ENCODE data around the gene NSUN6.

The NSUN6 gene

DNA sequence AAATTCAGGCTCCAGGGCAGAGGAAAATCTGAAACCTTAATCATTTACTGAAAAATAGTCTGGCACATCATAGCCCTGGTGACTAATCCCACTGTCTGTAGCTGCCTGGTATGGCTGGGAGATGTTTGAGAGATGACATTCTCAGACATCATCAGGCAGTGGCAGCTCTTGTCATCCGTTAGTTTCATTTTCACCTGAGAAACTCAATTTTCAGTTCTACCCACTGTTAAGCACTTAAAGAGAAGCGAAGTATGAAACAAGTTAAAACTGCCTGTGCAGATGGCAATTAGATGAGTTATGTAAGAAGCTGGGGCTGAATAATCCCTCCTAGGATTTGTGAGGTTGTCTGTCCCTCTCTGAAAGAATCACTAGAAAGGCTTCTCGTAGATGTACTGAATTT, 150.2 kb downstream of the NSUN6 start:
- Histone ChIP-seq H3K9ac (ENCODE audit: low read length) (no peak overlapping the region), H3K27ac (ENCODE audit: low read depth, low read length) (no peak overlapping the region), H3K4me1 (ENCODE audit: control insufficient read depth, insufficient read depth, low read length) (peaks cover 11% of the 10 kb centered on the region; the same call in 1 of the 2 replicates), H3K9me3 (ENCODE audit: control insufficient read depth, insufficient read depth, low read depth, low read length) (no peaks in the 10 kb centered on the region), H3K36me3 (ENCODE audit: control insufficient read depth, insufficient read depth, low read length) (no peaks in the 10 kb centered on the region), H3K27me3 (ENCODE audit: control insufficient read depth, insufficient read depth, low read length) (no peaks in the 10 kb centered on the region), H3K4me3 (ENCODE audit: low read depth, low read length) (no peak overlapping the region)

DNA sequence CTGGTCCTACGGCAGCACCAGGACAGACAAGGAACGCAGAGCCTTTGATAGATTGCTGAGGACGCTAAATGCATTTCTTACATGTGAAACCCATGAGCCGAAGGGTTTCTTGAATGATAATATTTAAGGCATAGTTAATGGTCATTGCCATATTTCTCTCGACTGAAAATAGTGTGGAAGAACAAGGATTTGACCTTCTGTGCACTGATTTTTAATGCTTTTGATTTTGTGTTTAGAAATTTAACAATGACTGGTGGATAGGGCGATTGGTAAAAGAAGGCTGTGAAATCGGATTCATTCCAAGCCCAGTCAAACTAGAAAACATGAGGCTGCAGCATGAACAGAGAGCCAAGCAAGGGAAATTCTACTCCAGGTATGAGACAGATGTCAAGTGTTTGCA, 150.8 kb downstream of the NSUN6 start:
- no peak overlapping the region for H3K9ac ChIP-seq (ENCODE audit: low read length)
- no peak overlapping the region for H3K27ac ChIP-seq (ENCODE audit: low read depth, low read length)
- H3K36me3 ChIP-seq (ENCODE audit: control insufficient read depth, insufficient read depth, low read length), result no peaks in the 10 kb centered on the region
- H3K9me3 ChIP-seq (ENCODE audit: control insufficient read depth, insufficient read depth, low read depth, low read length), result no peaks in the 10 kb centered on the region
- no peaks in the 10 kb centered on the region for H3K27me3 ChIP-seq (ENCODE audit: control insufficient read depth, insufficient read depth, low read length)
- no peak overlapping the region for H3K4me3 ChIP-seq (ENCODE audit: low read depth, low read length)
- H3K4me1 ChIP-seq (ENCODE audit: control insufficient read depth, insufficient read depth, low read length), result peaks cover 11% of the 10 kb centered on the region; the same call in 1 of the 2 replicates

GRCh38 chr10:18498998-18499397, 152.4 kb downstream of the NSUN6 start:
- Histone ChIP-seq H3K4me1 (ENCODE audit: control insufficient read depth, insufficient read depth, low read length) (peaks cover 11% of the 10 kb centered on the region; the same call in 1 of the 2 replicates), H3K4me3 (ENCODE audit: low read depth, low read length) (no peak overlapping the region), H3K9me3 (ENCODE audit: control insufficient read depth, insufficient read depth, low read depth, low read length) (no peaks in the 10 kb centered on the region), H3K36me3 (ENCODE audit: control insufficient read depth, insufficient read depth, low read length) (no peaks in the 10 kb centered on the region), H3K27me3 (ENCODE audit: control insufficient read depth, insufficient read depth, low read length) (no peaks in the 10 kb centered on the region), H3K27ac (ENCODE audit: low read depth, low read length) (no peak overlapping the region), H3K9ac (ENCODE audit: low read length) (no peak overlapping the region)

DNA sequence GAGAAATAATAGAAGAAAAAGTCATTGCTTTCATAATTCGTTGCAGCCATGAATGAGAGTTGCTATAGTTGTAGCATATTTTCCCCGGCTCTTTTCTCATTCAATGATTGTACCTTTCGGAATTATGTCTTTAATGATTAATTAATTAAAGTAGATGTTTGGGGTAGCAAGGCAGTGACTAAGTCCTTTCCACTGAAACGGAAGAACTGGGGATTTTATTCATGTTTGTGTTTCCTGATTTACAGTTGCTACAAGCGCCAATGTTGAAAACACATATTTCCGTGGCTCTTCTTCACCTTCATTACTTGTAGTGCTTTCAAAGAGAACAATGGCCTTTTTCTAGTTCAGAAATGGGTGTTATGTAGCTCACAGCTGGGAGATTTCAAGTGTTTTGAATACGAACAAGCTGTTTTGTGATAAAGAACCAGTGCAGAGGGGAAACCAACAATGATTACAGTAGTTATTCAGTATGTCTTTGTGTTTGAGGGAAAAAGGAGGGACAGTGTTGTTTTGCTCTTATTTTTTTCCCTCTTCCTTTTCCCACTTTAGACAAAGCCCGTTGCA, 153.5 kb downstream of the NSUN6 start:
- no peak overlapping the region for H3K4me3 ChIP-seq (ENCODE audit: low read depth, low read length)
- no peaks in the 10 kb centered on the region for H3K27me3 ChIP-seq (ENCODE audit: control insufficient read depth, insufficient read depth, low read length)
- peaks cover 11% of the 10 kb centered on the region; the same call in 1 of the 2 replicates for H3K4me1 ChIP-seq (ENCODE audit: control insufficient read depth, insufficient read depth, low read length)
- no peaks in the 10 kb centered on the region for H3K9me3 ChIP-seq (ENCODE audit: control insufficient read depth, insufficient read depth, low read depth, low read length)
- no peaks in the 10 kb centered on the region for H3K36me3 ChIP-seq (ENCODE audit: control insufficient read depth, insufficient read depth, low read length)
- no peak overlapping the region for H3K27ac ChIP-seq (ENCODE audit: low read depth, low read length)
- H3K9ac ChIP-seq (ENCODE audit: low read length), result no peak overlapping the region
